Measurements from ENCODE around the gene ZNF260.

ZNF260 gene

DNA sequence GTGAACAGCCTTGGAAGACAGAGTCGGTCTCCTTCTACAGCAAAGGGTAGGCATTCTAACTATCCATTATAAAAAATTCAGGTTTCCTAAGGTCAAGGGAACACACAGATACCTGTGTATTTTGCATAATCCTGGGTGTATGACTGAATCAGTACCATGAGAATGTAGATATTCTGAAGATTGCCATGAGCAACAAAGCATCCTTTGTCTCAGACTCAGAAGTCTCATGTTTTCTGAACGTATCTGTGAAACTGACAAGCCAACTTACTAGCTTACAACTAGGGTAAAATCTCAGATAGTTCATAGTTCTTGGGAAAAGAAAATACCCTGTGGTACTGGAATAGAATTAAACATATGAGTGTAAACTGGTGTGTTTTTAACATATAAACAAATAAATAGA is 45.2 kb downstream of the ZNF260 start:
- Histone ChIP-seq H2AFZ (ENCODE audit: low read depth, low read length) (no peak overlapping the region), H3K4me1 (ENCODE audit: insufficient read depth, low read length) (no peaks in the 10 kb centered on the region), H3K9me3 (ENCODE audit: low read length) (peaks cover 27% of the 10 kb centered on the region), H3K4me3 (ENCODE audit: low read length) (no peak overlapping the region), H3K36me3 (ENCODE audit: insufficient read depth, low read length) (peaks cover 3% of the 10 kb centered on the region), H3K27me3 (ENCODE audit: insufficient read depth, low read length) (no peaks in the 10 kb centered on the region)

Data from neuron (in vitro differentiated cells).